Stimulated activated CD8-positive, alpha-beta memory T cell treated with anti-CD3 and anti-CD28 coated beads, Interleukin-12 subunit alpha, Interleukin-12 subunit beta, amount 100 ng/mL, for 24 hours (primary cell): ENCODE measurements around the gene CELF1.

Source experiments
- DNase-seq: peaks from one replicate; pipeline ENCODE4 v3.0.0-alpha.2; 2020; ENCODE audit errors: extremely low read depth

The CELF1 gene

DNA sequence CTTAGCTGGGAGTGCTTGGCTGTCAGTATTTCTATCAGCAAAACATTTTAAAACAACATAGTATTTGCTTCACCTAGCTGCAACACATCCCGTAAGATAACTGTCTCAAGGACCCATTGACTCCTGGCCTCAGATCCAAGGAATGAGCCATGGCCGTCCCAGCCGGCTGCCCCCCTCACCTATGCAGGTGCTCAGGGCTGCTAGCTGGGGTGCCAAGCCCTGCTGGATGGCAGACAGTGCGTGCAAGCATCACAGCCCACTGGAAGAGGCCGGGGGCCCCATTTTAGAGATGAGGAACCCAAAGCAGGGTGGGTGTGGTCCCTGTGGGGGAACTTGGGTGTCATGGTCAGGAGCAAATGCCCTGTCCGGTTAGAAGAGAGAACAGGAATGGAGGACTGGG, 135.2 kb downstream of the CELF1 start:
- no peak for DNase-seq

DNA sequence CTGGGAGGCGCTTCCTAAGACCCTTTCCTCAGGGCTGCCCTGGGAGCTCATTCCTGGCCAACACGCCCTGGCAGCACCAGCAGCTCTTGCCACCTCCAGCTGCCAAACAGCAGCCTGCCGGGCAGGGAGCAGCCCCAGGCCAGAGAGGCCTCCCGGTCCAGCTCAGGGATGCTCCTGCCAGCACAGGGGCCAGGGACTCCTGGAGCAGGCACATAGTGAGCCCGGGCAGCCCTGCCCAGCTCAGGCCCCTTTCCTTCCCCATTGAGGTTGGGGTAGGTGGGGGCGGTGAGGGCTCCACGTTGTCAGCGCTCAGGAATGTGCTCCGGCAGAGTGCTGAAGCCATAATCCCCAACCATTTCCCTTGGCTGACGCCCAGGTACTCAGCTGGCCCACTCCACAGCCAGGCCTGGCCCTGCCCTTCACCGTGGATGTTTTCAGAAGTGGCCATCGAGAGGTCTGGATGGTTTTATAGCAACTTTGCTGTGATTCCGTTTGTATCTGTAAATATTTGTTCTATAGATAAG, 136.9 kb downstream of the CELF1 start:
- no peak for DNase-seq
